H1 (cell line): Measurements from ENCODE around the gene PPBP. TPM values are rescaled to one million over a fixed set of nuclear protein-coding genes. Genes with fewer than 3 reads are reported as not detected.

Experiments
- CBX5 ChIP-seq: fragments of 300-800, 300-1000 bp; sonication (generic); IDR thresholded peaks from 2 replicates; pipeline ENCODE4 v1.7.1; 2016; ENCODE audit warnings: antibody characterized with exemption, low read length, low read depth
- KDM4A ChIP-seq: IDR thresholded peaks from one replicate; pipeline ENCODE4 v1.7.1; 2012; ENCODE audit warnings: low read depth, mild to moderate bottlenecking, moderate library complexity, low read length, inconsistent platforms; ENCODE audit not compliant: severe bottlenecking
- RFX5 ChIP-seq: IDR thresholded peaks from 2 replicates; pipeline ENCODE4 v1.6.1; 2011; ENCODE audit warnings: low read depth, low read length, improper control_type of control experiment, borderline replicate concordance
- polyA plus RNA-seq, 7 experiments: library from polyadenylated mRNA; depleted of rRNA in 3 of 7; stranded (reverse) in 5 of 7; unstranded in 2 of 7; fragments of >200 nt in 5 of 7; fragments of 200-250 nt in 2 of 7; gene quantifications; 1 replicate in 5 of 7; 2 replicates in 1 of 7; 4 replicates in 1 of 7; pipeline versions ENCODE4 v1.2.1 to v1.2.3, GENCODE V29; 2011 to 2013; ENCODE audit warnings: missing spikeins in 2 of 7, mixed read lengths in 2 of 7
- total RNA-seq: library from RNA; stranded (reverse); fragmentation: NEBNext Ultra II Directional; extraction: Animal tissue kit (Norgen Biotek cat#: 25700); gene quantifications from 2 replicates; pipeline ENCODE4 v1.2.1, GENCODE V29; 2021
- TF ChIP-seq, protein P1 (sequence below): IDR thresholded peaks from 2 replicates; pipeline ENCODE4 v1.6.1; 2012; ENCODE audit warnings: low read length, inconsistent platforms

PPBP gene
- total and polyA plus RNA-seq, 2 of the 8 experiments (the other 6 are each of a cell fraction or from before 2014, with no cell fraction given) = 0.18 to 0.43 TPM

DNA sequence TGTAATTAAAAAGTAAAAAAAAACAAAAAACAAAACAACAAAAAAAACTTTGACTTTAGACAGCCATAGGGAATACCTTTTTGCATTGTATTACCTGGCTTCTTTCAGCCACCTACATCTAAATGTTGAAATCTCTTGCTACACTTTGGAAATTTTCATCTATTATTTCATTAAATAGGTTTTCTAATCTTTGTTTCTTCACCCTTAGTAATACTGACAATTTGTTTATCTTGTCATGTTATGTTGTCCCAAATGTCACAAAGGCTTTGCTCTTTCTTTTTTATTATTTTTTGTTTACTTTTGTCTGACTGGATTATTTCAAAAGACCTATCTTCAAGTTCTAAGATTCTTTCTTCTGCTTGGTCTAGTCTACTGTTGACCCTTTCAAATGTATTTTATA is 13.6 kb downstream of the PPBP start (continued):
- TF ChIP-seq KDM4A = no peak
- TF ChIP-seq RFX5 = no peak
- TF ChIP-seq, protein P1, sequence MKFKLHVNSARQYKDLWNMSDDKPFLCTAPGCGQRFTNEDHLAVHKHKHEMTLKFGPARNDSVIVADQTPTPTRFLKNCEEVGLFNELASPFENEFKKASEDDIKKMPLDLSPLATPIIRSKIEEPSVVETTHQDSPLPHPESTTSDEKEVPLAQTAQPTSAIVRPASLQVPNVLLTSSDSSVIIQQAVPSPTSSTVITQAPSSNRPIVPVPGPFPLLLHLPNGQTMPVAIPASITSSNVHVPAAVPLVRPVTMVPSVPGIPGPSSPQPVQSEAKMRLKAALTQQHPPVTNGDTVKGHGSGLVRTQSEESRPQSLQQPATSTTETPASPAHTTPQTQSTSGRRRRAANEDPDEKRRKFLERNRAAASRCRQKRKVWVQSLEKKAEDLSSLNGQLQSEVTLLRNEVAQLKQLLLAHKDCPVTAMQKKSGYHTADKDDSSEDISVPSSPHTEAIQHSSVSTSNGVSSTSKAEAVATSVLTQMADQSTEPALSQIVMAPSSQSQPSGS = no peak
- no peak for TF ChIP-seq CBX5
